HT1080 (cell line): ENCODE measurements around the gene SERPINA3. TPM values are rescaled to one million over a fixed set of nuclear protein-coding genes. Genes with fewer than 3 reads are reported as not detected.
A peak's percentile ranks its signal among the peaks of the same experiment; 100 is the strongest.
"Not testable (repeated sequence)": the region's sequence is repeated elsewhere in the genome, so short reads cannot be mapped to it uniquely, and the experiment has no call there.

ENCODE experiments used
- DNase-seq: peaks from one replicate; pipeline ENCODE4 v3.0.0-alpha.2; 2015; ENCODE audit warnings: low read depth
- total RNA-seq: library from RNA; depleted of rRNA; stranded (reverse); fragments of >200 nt; shearing (Covaris generic); gene quantifications from 2 replicates; pipeline ENCODE4 v1.2.3, GENCODE V29; 2014

The SERPINA3 gene
- total RNA-seq, 1 experiment from 2014 or later: not detected

DNA sequence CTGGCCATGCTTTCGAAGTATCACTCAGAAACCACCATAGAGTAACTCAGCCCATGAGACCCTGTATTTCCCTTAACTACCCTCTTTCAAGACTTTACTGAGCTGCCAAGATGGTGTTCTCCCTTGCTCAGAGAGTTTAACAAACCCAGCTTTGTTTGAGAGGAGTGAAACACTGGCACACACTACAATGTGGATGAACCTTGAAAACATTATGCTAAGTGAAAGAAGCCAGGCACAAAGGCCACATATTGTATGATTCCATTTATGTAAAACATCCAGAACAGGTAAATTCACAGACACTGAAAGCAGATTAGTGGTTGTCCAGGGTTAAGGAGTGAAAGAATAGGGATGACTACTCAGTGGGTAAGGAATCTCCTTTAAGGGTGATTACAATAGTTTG lies 18.9 kb downstream of the SERPINA3 start:
- no peak for DNase-seq

DNA sequence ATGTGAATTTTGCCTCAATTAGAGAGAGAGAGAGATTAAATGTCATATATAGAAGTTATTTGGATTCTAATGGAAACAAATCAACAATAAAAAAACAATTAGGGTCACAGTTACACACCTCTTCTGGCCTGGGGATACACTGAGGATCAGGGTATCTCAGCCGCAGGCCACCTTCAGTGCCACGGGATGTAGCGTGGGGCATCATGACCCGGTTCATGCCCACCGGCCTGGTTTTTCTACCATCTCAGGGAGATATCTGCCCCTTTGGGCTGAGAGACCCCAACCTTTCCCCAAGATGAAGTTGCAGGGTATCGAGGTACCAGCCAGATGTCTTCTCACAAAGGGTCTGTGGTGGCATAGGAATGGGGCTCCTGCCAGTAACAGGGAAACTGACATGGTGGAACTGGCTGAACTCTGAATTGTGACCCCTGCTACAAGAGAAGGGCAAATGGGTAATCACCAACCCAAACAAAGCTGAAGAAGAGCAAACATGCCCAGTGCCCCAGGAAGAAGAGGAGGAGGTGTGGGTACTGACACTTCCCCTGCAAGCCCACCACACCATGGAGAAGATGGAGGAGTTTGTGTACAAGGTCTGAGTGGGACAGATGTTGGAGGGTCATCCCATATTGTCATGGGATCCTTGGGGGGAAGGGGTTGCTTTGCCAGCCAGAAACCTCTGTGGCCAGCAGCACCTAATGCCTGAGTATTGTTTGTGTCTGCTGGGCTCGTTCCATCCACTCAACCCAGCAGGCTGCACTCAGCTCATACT lies 19.5 kb downstream of the SERPINA3 start:
- no peak for DNase-seq

DNA sequence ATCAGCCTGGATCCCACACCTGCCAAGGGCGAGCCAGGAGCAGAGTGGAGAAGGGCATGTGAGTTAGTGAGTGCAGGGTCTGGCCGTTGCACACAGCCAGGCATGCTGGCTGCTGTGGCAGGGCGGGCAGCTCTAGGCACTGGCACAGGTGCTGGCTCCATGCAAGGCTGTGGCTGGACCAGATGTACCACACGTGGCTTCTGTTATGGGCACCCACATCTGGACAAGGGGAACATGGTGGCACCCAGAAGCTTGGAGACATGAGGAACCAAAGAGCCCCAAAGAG lies 20.1 kb downstream of the SERPINA3 start:
- no peak for DNase-seq

DNA sequence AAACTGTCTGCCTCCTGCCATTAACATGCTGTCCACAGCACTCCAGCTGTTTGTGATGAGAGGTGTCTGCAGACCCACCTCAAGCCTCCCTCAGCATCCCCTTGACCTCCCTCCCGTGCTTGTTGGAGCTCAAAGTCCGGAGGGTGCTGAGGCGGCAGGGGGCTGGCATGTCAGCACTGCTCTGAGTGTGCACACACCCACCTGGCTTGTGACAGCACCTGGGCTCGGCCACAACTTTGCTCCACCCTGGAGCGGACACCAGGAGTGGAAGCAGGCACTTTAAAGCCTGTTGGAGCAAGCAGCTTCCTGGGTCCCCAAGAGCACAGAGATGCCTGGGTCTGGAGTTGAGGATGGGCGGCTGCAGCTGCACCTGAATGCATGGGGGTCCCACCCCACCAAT lies 20.9 kb downstream of the SERPINA3 start:
- no peak for DNase-seq

DNA sequence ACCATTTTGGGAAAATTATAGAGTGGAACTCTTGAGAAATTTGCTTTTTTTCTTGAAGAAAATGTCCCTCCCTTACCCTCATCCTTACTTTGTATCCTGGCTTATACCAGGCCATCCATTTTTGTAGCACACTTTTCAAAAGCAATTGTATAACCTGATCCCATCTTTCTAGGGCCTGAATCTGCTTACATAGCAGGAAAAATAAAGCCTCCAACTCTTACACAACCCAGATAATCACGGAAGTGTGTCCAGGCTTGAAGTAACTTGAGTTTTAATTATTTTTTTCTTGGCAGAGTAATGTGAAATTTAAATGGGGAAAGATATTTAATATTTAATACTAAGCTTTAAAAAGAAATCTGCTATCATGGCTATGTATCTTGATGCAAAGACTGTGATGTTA lies 23.0 kb downstream of the SERPINA3 start:
- no peak for DNase-seq

DNA sequence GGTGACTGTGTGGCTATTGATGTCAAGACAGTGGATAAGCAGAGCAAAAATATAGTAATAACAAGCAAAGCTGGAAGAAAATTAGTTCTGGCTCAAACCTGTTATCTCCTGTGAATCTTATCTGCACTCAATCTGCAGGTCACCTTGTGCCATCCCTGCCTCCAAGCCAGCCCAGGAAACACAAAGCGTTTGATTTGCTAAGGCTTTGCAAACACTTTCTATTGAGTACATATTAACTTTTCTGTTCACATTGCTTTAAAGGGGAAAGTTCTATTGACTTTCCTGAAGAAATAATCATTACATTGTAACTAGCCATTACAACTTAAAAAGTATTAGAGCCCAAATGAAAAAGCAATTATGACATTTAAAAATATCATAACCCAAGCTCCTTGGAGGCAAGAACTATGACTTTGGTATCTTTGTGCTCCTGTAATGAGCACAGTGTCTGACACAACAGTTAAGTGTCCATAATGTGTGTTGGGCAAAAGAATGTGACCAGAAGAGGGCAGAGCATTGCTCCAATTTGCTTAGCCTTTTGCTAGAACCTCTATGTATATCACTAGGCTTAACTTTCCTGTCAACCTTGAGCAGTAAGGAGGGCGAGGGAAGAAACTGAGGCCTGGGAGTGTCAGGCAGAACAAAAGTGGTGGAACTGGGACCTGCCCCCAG lies 24.7 kb downstream of the SERPINA3 start:
- DNase-seq: no peak

DNA sequence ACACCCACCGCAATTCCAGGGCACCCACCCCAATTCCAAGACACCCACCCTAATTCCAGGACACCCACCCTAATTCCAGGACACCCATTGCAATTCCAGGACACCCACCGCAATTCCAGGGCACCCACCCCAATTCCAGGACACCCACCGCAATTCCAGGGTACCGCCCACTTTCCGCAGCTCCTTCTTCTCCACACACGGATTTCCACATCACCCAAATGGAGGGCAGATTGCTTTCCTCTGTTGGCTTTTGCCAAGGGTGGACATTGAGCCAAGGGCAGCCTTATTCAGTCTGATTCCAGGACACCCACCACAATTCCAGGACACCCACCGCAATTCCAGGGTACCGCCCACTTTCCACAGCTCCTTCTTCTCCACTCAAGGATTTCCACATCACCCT lies 25.6 kb downstream of the SERPINA3 start:
- DNase-seq: not testable (repeated sequence)

DNA sequence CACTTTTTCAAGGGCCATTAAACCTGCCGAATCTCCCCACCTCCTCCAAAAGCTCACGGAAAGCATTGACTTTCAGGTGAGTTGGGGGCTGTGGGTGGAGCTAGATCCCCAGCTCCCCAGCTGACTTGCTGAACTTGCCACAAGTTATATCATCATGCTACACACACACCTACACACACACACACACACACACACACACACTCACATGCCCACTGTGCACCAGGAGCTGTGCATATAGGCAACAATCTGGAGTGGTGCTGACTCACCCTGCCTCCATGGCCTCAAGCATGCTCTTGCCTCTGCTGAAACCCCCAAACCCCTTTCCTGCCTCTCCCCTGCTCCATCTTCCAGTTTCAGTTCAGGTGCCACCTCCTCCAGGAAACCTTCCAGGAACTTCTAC lies 26.1 kb downstream of the SERPINA3 start:
- peak; percentile 17 for DNase-seq

DNA sequence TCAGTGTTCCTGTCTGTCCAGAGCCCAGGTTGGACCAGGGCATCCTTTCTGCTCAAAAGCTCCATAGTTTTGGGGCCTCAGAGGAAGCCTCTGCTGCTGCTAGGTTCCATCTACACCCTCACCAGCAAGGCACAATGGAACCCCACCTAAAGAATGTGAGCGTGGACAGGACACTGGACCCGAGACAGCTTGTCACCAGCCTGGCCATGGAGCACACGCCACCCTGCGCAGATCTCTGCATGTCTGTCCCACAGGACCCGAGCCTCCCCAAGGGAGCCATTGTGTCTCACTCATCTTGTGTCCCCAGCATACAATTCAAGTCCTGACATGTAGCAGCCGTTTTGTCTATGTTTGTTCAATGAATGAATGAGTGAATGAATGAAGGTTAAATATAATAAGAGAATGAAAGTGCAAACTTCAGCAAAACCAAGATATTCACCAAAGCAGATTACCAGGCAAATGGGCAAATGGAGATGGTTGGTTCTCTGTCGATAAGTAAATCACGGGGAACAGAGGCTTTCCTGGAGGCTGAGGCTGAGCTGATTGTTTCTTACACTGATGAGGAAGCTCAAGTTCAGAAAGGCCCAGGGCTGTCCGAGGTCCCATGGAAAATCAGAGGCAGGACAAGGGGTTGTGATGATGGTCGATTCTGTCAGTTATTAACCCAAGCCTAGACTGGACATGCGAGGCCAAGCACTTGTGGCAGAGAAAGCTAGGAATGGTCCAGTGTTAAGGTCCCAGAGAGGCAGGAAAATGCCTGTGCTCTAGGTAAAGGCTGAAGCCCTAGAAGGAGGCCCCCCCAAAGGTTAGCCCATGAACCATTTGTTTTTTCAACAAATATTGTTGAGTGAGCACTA lies 27.0 kb downstream of the SERPINA3 start:
- no peak for DNase-seq

DNA sequence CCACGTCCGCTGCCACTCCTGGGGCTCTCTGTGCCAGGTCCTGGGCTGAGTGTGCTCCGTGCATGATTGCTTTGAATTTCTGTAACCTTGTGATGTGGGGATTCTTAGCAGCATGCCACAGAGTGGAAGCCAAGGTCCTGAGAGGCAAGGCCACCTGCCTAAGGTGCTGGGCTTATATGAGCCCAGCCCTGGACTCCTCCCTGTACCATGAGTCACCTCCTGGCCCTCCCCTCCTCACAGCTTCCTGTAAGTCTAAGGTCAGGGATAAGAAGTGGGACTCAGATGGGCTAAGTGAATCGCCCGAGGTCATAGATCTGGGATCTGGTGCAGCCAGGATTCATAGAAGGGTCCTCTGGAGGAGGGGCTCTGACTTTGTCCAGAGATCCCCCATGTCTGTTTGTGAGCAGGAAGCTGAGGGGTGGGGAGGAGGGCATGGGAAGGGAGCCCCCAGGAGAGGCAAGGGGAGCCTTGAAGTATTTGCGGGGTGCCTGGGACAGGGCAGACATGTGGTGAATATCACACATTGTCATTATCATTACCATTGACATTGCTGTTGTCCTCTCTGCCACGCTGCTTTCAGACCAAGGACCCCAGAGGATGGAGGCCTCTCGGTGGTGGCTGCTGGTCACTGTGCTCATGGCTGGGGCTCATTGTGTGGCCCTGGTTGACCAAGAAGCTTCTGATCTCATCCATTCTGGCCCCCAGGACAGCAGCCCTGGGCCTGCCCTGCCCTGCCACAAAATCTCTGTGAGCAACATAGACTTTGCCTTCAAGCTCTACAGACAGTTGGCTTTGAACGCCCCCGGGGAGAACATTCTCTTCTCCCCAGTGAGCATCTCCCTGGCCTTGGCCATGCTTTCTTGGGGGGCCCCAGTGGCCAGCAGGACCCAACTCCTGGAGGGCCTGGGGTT lies 28.8 kb downstream of the SERPINA3 start:
- DNase-seq: peak; percentile 32

DNA sequence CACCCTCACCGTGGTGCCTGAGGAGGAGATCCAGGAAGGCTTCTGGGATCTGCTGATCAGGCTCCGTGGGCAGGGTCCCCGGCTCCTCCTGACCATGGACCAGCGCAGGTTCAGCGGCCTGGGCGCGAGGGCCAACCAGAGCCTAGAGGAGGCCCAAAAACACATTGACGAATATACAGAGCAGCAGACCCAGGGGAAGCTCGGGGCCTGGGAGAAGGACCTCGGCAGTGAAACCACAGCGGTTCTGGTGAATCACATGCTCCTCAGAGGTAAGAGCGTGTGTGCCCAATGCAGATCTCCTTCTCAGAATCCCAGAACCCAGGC lies 29.4 kb downstream of the SERPINA3 start:
- no peak for DNase-seq

DNA sequence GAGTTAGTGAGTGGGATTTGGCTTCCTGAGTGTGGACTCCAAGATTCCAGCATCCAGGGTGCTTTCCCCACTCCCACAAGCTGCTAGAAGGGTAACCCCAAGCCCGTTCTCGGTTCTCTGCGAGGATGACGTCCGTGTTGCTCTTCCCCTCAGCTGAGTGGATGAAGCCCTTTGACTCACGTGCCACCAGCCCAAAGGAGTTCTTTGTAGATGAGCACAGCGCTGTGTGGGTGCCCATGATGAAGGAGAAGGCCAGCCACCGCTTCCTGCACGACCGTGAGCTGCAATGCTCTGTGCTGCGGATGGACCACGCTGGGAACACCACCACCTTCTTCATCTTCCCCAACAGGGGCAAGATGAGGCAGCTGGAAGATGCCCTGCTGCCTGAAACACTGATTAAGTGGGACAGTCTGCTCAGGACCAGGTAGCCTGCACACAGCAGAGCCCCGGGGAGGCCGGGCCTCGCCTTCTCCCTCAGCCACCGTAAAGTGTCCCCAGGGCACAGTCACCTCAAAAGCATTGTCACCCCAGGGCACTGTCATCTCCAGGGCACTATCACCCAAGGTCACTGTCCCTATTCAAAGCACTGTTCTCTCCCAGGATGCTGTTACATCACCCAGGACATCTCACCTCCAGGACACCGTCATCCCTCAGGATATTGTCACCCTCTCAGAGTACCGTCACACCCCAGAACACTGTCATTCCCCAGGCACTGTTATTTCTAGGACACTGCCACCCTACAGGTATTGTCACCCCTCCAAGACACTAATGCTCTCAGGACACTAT lies 31.3 kb downstream of the SERPINA3 start:
- DNase-seq: no peak

DNA sequence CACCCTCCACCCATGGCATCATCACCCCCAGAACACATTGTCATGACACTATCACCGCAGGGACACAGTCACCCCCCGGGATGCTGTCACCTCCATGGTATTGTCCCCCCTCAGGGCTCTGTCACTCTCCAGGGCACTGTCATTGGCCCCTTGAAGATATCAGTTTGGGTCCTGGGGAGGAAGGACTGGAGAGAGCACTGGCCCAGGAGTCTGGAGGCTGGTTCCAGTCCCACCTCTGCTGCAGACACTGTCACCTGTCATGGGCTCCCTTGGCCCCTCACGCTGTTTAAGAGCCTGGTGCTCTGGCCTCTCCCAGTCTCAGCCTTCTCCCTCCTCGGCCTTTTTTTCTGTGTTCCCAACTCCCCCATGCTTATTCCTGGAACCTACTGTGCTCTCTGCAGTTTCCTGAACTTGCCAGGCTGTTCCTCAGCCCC lies 31.9 kb downstream of the SERPINA3 start:
- no peak for DNase-seq

DNA sequence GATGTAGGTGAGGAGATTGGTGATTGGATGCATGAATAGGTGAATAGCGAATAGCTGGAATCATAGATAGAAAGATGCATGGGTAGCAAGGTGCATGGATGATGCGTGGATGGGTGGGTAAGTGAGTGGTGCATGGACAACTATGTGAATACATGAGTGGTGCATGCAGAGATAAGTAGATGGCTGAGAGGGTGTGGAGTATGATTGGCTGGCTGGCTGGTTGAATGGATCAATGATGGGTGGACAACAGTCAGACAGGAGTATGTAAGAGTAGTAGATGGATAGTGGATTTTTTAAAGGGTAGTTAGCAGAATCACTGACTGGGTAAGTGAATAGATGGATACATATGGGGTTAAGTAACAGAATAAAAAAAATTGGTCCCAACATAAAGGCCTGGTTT lies 33.9 kb downstream of the SERPINA3 start:
- DNase-seq: no peak

DNA sequence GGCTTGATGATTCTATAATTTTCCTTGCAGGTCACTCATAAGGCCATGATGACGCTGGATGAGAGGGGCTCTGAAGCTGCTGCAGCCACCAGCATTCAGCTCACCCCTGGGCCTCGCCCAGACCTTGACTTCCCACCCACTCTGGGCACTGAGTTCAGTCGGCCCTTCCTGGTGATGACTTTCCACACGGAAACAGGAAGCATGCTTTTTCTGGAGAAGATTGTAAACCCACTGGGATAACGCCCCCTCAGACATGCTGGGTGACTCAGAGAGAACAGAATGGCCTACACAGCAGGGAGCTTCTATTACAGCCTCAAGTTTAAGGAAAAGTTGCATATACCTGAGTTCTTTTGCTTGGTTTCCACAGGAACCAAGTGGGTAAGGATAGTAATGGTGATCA lies 34.3 kb downstream of the SERPINA3 start:
- DNase-seq: peak; percentile 63

DNA sequence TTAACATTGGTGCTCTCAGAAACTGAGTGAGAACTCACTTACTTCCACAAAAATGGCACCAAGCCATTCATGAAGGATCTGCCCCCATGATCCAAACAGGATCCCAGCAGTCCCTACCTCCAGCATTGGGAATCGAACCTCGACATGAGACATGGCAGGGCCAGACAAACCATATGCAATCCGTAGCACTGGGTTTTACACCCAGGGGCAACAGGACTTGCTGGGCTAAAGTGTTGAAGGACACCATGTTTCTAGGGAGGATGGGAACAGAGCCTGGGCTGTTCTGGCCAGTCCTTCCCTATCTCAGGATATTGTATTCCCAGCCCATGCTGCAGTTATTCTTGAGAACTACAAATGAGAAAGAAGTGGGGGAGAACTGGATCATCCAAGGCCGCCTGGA lies 36.6 kb downstream of the SERPINA3 start:
- DNase-seq: no peak

DNA sequence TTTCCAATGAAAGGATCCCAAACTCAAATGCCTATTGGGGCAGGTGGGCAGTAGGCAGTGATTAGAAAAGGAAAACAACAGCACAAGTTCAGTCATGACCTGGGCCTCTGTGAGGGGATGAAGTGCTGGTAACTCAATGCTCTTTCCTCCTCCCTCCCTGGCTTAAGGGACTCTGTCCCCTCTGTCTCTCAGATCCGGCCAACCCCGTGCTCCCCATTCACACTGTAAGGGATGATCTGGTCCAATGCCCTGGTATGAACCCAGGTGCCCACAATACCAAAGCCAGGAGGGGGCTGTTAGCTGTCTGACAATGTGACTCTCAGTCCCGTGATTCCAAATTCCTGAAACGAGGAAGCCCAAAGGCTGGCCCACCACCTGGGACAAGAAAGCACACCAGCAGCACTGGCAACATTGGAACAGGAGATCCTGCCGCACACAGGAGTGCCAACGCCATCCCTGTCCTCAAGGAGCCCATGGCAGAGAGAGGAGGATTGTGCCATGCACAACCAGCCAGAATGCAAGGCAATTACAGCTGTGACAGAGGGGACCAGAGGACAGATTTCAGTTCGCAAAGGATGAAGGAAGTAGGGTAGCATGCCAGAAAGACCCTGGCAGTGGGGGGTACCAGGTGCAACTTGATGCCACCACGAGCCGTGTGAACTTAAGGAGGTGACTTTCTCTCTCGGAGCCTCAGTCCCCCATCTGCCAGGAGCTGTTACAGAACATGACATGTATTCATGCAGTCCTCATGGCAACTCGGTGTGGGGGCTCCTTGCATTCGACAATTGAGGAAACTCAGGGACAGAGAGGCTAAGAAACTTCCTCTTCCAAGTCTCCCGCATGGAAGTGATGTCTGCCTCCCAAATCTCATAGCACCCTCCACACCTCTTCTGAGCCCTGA lies 37.6 kb downstream of the SERPINA3 start:
- DNase-seq: no peak

DNA sequence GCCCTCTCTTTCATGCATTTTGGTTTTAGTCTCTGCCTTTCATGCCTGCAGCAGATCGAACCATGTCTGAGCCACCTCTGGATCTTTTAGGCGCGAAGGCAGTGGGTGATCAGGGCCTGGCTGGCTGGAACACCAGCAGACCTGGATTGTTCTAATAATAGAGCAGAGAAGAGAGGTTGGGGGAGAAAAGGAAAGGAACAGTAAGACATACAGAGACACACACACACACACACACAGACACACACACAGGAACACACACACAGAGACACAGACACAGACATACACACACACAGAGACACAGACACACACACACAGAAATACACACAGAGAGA lies 38.2 kb downstream of the SERPINA3 start:
- DNase-seq: no peak
